NCI-H510A (cell line): ENCODE results near the gene DDX59.
A peak's percentile ranks its signal among the peaks of the same experiment; 100 is the strongest.

Source experiments
- DNase-seq: peaks from one replicate; lab custom pipeline; 2025; lab: John Stamatoyannopoulos, UW

DDX59 gene

GRCh38 chr1:200629876-200630514 is 39.7 kb downstream of the DDX59 start:
- DNase-seq: no peak

GRCh38 chr1:200628223-200628881 is 41.4 kb downstream of the DDX59 start:
- DNase-seq: no peak

GRCh38 chr1:200627575-200628222 is 42.0 kb downstream of the DDX59 start:
- no peak for DNase-seq

- no peak for DNase-seq
Measured at GRCh38 chr1:200626853-200627534, 42.7 kb downstream of the DDX59 start.

- no peak for DNase-seq
Measured at GRCh38 chr1:200625381-200625824, 44.3 kb downstream of the DDX59 start.

- no peak for DNase-seq
Measured at GRCh38 chr1:200624679-200625335, 44.9 kb downstream of the DDX59 start.

- DNase-seq: peak; percentile 93
Measured at GRCh38 chr1:200620273-200621131, 49.2 kb downstream of the DDX59 start, which contains the start of gene KIF14. KIF14 (minus strand) TSS chr1:200620751; CDS start chr1:200618723, 2,028 bp downstream.

GRCh38 chr1:200619894-200620272 is 49.8 kb downstream of the DDX59 start:
- no peak for DNase-seq

- no peak for DNase-seq
Measured at GRCh38 chr1:200610846-200611245, 58.9 kb downstream of the DDX59 start.

GRCh38 chr1:200602632-200603031 is 67.1 kb downstream of the DDX59 start:
- DNase-seq: no peak
